Measurements from ENCODE around the gene TMEM140.
"Not testable (repeated sequence)": the region's sequence is repeated elsewhere in the genome, so short reads cannot be mapped to it uniquely, and the experiment has no call there.

Gene TMEM140

DNA sequence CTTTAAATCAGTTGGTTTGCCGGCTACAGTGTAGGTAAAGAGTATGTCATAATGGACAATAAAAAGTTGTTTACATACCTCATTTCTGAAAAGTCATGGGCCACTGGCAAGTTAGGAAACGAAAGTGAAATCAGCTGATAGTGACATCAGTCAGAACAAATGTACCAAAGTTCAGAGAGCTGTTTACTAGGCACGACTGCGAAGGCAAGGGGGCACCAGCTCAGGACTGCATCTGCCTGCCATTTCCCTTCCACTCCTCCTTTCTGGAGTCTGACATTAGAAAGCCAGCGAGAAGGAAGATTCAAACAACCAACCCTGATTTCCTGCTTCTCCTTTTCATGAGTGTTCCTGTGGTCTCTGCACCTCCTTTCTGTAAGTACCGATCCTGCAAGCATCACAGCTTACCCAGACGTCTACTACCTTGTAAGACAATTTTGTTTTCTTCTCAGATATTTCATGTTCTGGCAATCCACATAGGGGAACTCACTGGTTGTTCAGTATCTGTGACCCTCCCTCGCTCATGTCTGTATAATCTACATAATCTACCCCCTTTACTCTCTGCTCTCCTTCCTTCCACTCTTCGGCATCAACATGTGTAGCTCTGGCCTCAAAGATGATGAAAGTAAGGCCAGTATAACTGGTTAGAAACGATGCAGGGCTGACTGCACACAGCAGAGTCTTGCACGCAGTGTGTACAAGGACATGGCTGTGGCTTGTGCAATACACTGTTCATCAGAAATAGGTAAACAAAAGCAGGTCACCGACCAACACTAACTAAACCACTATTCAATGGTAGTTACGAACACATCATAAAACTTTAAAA is at the start of gene TMEM140:
TMEM140 (plus strand) TSS at position 174 of the 823 bp plus-strand sequence. CDS start 16,370 bp downstream, outside the sequence.
- in situ Hi-C loops (cut with MboI; ENCODE audit: low pct_unique_long_range_greater_than_20kb, low sequenced_read_pairs), result no loop called here
- peak; percentile 52 for DNase-seq

GRCh38 chr7:135098391-135098790 is 49.5 kb upstream of the TMEM140 start:
- in situ Hi-C loops (cut with MboI; ENCODE audit: low pct_unique_long_range_greater_than_20kb, low sequenced_read_pairs), result no loop called here
- DNase-seq, result no peak

- DNase-seq, result no peak
- in situ Hi-C loops (cut with MboI; ENCODE audit: low pct_unique_long_range_greater_than_20kb, low sequenced_read_pairs), result no loop called here
These were observed 47.0 kb upstream of the TMEM140 start for GRCh38 chr7:135100856-135101255.

- no peak for DNase-seq
- in situ Hi-C loops (cut with MboI; ENCODE audit: low pct_unique_long_range_greater_than_20kb, low sequenced_read_pairs), result no loop called here
These were observed 45.5 kb upstream of the TMEM140 start for GRCh38 chr7:135102372-135102771.

DNA sequence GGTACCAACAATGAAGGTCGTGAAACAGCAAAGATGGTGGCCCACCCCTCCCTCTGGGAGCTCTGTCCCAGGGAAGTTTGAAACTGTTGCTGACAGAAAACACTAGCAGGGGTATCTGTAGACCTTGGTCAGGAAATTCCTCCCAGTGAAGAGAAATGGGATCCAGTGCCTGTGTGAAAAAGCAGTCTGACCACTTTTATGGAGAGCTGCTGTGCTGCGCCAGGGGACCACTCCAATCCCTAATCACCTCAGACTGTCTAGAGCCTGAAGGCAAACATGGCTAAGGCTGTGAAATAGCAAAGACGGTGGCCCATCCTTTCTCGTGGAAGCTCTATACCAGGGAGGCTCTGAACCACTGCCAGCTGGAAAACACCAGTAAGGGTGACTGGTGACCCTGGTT is 38.3 kb upstream of the TMEM140 start:
- DNase-seq, result no peak
- in situ Hi-C loops (cut with MboI; ENCODE audit: low pct_unique_long_range_greater_than_20kb, low sequenced_read_pairs), result no loop called here

DNA sequence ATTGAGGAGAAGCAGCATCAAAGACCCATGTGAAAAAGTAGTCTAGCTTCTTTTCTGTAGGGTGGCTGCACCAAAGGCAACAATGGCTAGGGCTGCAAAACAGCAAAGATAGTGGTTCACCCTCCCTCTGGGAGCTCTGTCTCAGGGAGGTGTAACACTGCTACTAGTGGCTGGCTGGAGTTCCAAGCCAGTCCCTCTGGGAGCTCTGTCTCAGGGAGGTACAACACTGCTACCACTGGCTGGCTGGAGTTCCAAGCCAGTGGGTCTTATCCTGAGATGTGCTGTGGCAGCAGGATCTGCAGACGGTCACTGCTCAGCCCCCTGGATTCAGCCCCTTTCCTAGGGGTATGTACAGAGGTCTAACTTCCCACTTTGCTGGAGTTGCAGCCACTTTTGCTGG is 37.9 kb upstream of the TMEM140 start:
- in situ Hi-C loops (cut with MboI; ENCODE audit: low pct_unique_long_range_greater_than_20kb, low sequenced_read_pairs), result no loop called here
- DNase-seq, result no peak

GRCh38 chr7:135111379-135111778 is 36.5 kb upstream of the TMEM140 start:
- in situ Hi-C loops (cut with MboI; ENCODE audit: low pct_unique_long_range_greater_than_20kb, low sequenced_read_pairs), result no loop called here
- DNase-seq, result no peak

DNA sequence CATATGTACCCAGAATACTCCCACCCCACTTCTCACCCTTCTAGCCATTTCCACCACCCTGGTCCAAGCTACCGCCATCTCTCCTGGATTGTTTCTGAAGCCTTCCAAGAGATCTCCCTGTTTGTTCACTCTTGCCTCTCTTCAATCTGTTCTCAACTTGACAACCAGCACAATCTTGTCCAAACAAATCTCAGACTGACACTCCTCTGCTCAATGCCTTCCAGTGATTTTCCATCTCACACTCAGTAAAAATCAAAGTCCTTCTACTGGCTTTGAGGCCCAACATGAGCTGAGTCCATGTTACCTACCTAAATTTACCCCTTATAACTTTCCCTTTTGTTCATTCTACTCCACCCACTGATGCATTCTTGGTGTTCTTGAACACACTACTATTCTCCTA is 33.2 kb upstream of the TMEM140 start:
- DNase-seq, result no peak
- in situ Hi-C loops (cut with MboI; ENCODE audit: low pct_unique_long_range_greater_than_20kb, low sequenced_read_pairs), result no loop called here

- DNase-seq, result no peak
These were observed 30.8 kb upstream of the TMEM140 start for GRCh38 chr7:135117096-135117495.

DNA sequence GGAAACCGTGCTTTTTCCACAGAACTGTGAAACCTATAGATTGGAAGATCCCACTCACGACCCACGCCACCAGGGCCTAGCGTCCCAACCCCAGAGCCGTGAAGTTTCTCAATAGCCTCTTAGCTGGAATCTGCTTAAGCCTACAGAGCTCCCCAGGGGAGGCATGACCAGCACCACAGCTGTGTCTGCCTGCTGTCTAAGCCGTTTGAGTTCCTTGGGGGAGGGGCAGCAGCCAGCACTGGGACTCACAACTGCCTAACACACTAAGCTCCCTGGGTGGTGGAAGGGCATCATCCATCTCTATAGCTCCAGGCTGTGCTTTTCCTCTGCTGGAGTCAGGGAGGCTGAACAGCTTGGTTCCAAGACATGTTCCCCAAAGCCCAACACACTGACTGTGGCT is 26.0 kb upstream of the TMEM140 start:
- in situ Hi-C loops (cut with MboI; ENCODE audit: low pct_unique_long_range_greater_than_20kb, low sequenced_read_pairs), result no loop called here
- no peak for DNase-seq

More at GRCh38 chr7:135117096-135117495, 30.8 kb upstream of the TMEM140 start:
- in situ Hi-C loops (cut with MboI; ENCODE audit: low pct_unique_long_range_greater_than_20kb, low sequenced_read_pairs), result no loop called here

GRCh38 chr7:135124631-135125030 is 23.2 kb upstream of the TMEM140 start:
- DNase-seq; in situ Hi-C loops (cut with MboI; ENCODE audit: low pct_unique_long_range_greater_than_20kb, low sequenced_read_pairs): not testable (repeated sequence)

DNA sequence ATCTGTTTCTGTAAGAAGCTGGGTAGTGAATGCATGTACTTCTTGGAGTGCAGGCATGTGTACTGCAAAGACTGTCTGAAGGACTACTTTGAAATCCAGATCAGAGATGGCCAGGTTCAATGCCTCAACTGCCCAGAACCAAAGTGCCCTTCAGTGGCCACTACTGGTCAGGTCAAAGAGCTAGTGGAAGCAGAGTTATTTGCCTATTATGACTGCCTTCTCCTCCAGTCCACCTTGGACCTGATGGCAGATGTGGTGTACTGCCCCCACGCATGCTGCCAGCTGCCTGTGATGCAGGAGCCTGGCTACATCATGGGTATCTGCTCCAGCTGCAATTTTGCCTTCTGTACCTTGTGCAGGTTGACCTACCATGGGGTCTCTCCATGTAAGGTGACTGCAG is 18.9 kb upstream of the TMEM140 start:
- no peak for DNase-seq
- in situ Hi-C loops (cut with MboI; ENCODE audit: low pct_unique_long_range_greater_than_20kb, low sequenced_read_pairs), result no loop called here

DNA sequence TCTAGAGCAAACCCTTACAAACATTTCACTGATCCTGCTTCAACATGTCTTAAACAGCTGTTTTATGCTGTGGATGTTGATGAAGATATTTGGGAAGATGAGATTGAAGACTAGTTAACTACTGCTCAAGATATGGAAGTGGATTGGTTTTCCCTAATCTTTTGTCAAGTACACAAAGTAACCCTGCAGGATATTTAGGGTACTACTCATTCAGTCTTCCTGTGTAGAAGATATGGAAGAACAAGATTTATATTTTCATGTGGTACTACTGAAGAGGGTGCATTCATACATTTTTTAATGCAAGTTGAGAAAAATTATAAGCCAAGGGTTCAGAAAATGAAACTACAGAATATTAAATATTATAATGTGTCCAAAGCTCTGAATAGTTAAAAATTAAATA is 18.3 kb upstream of the TMEM140 start:
- no peak for DNase-seq
- in situ Hi-C loops (cut with MboI; ENCODE audit: low pct_unique_long_range_greater_than_20kb, low sequenced_read_pairs), result no loop called here

GRCh38 chr7:135143885-135144668 is 3.8 kb upstream of the TMEM140 start:
- DNase-seq, result no peak
- in situ Hi-C loops (cut with MboI; ENCODE audit: low pct_unique_long_range_greater_than_20kb, low sequenced_read_pairs), result no loop called here

- peak; percentile 47 for DNase-seq
- in situ Hi-C loops (cut with MboI; ENCODE audit: low pct_unique_long_range_greater_than_20kb, low sequenced_read_pairs), result no loop called here
These were observed 452 bp upstream of the TMEM140 start for GRCh38 chr7:135147341-135147898.

- DNase-seq, result no peak
- in situ Hi-C loops (cut with MboI; ENCODE audit: low pct_unique_long_range_greater_than_20kb, low sequenced_read_pairs), result loop anchor here (25.0 kb wide), 1 partner anchor 163 kb away; the partner anchor contains the start of gene AGBL3
These were observed 2.4 kb downstream of the TMEM140 start for GRCh38 chr7:135150072-135150782.

GRCh38 chr7:135151132-135151531 is 3.3 kb downstream of the TMEM140 start:
- peak; percentile 27 for DNase-seq
- in situ Hi-C loops (cut with MboI; ENCODE audit: low pct_unique_long_range_greater_than_20kb, low sequenced_read_pairs), result loop anchor here (25.0 kb wide), 1 partner anchor 164 kb away; the partner anchor contains the start of gene AGBL3

- in situ Hi-C loops (cut with MboI; ENCODE audit: low pct_unique_long_range_greater_than_20kb, low sequenced_read_pairs), result loop anchor here (25.0 kb wide), 1 partner anchor 164 kb away; the partner anchor contains the start of gene AGBL3
- DNase-seq, result peak; percentile 15
These were observed 3.7 kb downstream of the TMEM140 start for GRCh38 chr7:135151533-135151932.

- DNase-seq, result no peak
- in situ Hi-C loops (cut with MboI; ENCODE audit: low pct_unique_long_range_greater_than_20kb, low sequenced_read_pairs), result loop anchor here (25.0 kb wide), 1 partner anchor 165 kb away; the partner anchor contains the start of gene AGBL3
These were observed 4.6 kb downstream of the TMEM140 start for GRCh38 chr7:135152442-135152841.
